Measurements from ENCODE around the gene SAMD14.
"Not testable (repeated sequence)": the region's sequence is repeated elsewhere in the genome, so short reads cannot be mapped to it uniquely, and the experiment has no call there.

Gene SAMD14

DNA sequence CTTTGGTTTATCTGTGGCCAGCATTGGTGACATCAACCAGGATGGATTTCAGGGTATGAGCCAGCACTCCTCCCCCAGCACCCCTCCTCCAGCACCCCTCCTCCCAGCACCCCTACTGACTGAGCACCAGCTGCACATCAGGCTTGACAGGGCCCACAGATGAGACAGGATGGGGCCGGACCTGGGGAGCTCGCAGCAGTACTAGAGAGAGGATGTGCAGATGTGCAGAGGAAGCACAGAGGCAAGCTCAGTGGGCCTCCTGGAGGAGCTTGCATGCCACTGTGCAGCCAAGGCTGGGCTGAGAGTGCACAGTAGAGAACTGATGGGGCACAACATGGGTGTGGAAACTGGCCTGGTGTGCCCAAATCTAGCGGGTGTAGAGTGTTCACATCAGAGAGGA lies 57.8 kb downstream of the SAMD14 start:
- no peak for ATAC-seq (ENCODE audit: low read depth)

DNA sequence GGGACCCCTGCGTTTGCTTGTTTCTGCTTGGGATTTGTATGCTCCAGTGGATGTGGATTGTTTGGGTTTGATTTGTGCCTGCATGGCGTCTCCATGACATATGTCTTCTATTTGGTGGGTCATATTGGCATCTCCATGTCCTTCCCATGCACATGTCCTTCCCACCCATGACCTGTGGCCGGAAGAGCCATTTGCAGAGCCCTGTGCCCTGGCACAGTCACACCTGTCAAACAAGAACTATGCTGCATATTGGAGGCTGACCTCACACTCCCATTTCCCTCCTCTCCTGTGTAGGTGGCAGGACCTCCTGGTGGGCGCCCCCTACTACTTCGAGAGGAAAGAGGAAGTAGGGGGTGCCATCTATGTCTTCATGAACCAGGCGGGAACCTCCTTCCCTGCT lies 58.3 kb downstream of the SAMD14 start:
- no peaks in the 10 kb centered on the region for H3K27me3 Mint-ChIP-seq
- peaks cover 4% of the 10 kb centered on the region for H3K4me1 Mint-ChIP-seq
- DNase-seq (ENCODE audit: low spot score in 2 of 2) (no peak), ATAC-seq (ENCODE audit: low read depth) (no peak)
- no peaks in the 10 kb centered on the region for H3K9me3 Mint-ChIP-seq
- peaks cover 19% of the 10 kb centered on the region for H3K36me3 Mint-ChIP-seq
- no peak overlapping the region for H3K4me3 Mint-ChIP-seq
- no peak overlapping the region for H3K27ac Mint-ChIP-seq

More for the DNA sequence above, 57.8 kb downstream of the SAMD14 start:
- no peaks in the 10 kb centered on the region for H3K27me3 Mint-ChIP-seq
- H3K27ac Mint-ChIP-seq, result no peak overlapping the region
- H3K4me1 Mint-ChIP-seq, result peaks cover 4% of the 10 kb centered on the region
- no peaks in the 10 kb centered on the region for H3K9me3 Mint-ChIP-seq
- no peak for DNase-seq (ENCODE audit: low spot score in 2 of 2)
- H3K4me3 Mint-ChIP-seq, result no peak overlapping the region
- H3K36me3 Mint-ChIP-seq, result peaks cover 19% of the 10 kb centered on the region

DNA sequence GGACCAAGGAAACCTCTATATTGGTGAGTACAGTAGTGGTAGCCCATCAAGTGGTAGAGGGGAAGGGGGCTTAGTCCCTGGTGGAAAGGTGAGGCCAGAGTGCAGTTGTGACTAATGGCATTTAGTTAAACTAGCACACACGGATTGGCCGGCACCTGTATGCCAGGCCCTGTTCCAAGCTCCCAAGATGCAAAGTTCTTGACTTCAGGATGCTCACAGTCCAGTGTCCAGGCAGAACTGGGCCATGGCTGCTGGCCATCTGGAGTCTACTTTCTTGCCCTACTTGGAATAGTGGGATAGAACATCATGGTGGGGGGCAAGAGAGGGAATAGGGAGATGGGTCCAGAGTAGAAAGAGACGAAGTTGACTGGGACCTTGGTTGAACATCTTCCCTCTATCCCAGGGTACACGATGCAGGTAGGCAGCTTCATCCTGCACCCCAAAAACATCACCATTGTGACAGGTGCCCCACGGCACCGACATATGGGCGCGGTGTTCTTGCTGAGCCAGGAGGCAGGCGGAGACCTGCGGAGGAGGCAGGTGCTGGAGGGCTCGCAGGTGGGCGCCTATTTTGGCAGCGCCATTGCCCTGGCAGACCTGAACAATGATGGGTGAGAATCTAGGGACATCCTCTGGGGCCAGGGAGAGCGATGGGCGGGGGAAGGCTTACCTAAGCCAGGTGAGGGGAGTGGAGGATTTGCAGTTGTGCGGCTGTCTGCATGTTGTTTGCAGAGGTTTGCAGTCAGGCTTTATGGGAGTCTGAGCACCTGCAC lies 58.9 kb downstream of the SAMD14 start:
- no peak overlapping the region for H3K27ac Mint-ChIP-seq
- ATAC-seq (ENCODE audit: low read depth) (no peak), DNase-seq (ENCODE audit: low spot score in 2 of 2) (no peak)
- no peak overlapping the region for H3K4me3 Mint-ChIP-seq
- no peaks in the 10 kb centered on the region for H3K9me3 Mint-ChIP-seq
- H3K4me1 Mint-ChIP-seq, result peaks cover 4% of the 10 kb centered on the region
- no peaks in the 10 kb centered on the region for H3K27me3 Mint-ChIP-seq
- peaks cover 19% of the 10 kb centered on the region for H3K36me3 Mint-ChIP-seq

- DNase-seq (ENCODE audit: low spot score in 2 of 2) (no peak), ATAC-seq (ENCODE audit: low read depth) (no peak)
- peaks cover 4% of the 10 kb centered on the region for H3K4me1 Mint-ChIP-seq
- peaks cover 21% of the 10 kb centered on the region for H3K36me3 Mint-ChIP-seq
- no peak overlapping the region for H3K4me3 Mint-ChIP-seq
- no peaks in the 10 kb centered on the region for H3K9me3 Mint-ChIP-seq
- no peak overlapping the region for H3K27ac Mint-ChIP-seq
- H3K27me3 Mint-ChIP-seq, result no peaks in the 10 kb centered on the region
Observed at GRCh38 chr17:50067996-50068395, 62.0 kb downstream of the SAMD14 start.

DNA sequence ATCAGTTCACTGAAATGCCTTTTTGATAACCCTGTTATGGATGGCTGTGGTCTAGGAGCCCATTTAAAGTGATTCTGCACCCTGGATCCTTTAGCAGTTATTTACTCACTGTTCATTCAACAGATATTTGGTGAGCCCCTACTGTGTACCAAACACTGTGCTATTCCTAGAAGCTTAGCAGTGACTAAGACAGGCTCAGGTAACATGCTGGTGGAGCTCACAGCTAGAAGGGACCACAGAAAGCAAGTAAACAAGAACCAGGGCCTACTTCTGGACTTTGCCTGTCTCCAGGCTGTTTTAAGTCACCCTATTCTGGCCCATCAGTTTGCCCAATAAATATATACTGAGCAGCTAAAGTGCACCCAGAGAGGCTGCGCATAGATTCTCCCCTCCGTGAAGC lies 63.0 kb downstream of the SAMD14 start:
- Mint-ChIP-seq H3K27me3 (no peaks in the 10 kb centered on the region), H3K4me1 (peaks cover 1% of the 10 kb centered on the region), H3K4me3 (no peak overlapping the region), H3K9me3 (no peaks in the 10 kb centered on the region), H3K36me3 (peaks cover 19% of the 10 kb centered on the region), H3K27ac (no peak overlapping the region)
- DNase-seq (ENCODE audit: low spot score in 2 of 2), result no peak
- ATAC-seq (ENCODE audit: low read depth), result no peak

DNA sequence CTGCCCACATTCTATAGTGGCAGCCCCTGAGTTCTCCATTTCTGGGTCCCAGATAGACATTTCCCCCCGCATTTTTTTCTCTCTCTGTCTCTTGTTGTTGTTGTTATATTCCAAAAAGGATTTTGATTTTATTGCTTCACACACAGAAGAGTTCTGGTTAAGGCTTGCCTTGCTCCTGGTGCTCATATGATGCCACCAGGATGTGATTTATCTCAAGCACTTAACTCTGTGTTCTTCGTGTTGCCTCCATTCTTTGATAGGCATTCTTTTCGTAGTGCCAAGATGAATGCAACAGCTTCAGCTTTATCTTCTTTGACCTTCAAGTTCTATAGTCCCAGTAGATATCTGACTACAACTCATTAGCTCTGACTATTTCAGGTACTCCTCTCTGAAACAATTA lies 64.9 kb downstream of the SAMD14 start:
- Mint-ChIP-seq H3K9me3 (no peaks in the 10 kb centered on the region), H3K27me3 (no peaks in the 10 kb centered on the region), H3K36me3 (peaks cover 8% of the 10 kb centered on the region), H3K4me1 (no peaks in the 10 kb centered on the region), H3K27ac (no peak overlapping the region), H3K4me3 (no peak overlapping the region)
- no peak for DNase-seq (ENCODE audit: low spot score in 2 of 2)
- no peak for ATAC-seq (ENCODE audit: low read depth)

DNA sequence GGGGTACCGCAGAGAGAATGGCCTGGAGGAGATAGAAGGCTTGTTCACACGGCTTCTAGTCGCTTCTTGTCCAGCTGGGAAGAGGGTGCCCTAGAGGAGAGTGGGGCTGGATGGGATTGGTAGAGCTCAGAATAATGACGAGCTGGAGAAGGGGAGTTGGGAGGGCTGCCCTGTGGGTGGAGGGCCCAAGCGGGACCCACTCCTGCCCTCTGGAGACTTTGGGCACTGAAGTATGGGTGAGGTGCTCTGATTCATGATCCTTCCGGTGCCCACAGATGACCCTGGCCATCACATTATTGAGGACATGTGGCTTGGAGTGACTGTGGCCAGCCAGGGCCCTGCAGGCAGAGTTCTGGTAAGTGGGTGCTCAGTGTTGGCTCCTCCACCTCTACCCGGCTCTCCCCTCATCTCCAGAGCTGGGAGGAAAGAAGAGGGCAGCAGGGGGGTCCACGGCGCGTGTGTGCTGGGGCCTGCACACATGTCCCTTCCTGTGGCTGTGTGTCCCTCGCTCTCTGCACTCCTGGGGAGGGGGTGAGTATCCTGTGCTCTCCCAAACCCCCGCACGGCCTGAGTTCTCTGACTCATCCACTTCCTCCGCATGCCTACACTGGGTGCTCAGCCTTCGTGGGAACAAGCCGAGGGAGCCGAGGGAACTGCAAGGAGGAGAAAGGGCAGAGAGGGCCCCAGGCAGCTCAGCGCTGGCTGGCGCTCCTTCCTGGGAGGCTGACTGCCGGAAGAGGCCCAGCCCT lies 65.5 kb downstream of the SAMD14 start:
- H3K4me3 Mint-ChIP-seq, result no peak overlapping the region
- no peaks in the 10 kb centered on the region for H3K9me3 Mint-ChIP-seq
- peaks cover 2% of the 10 kb centered on the region for H3K27me3 Mint-ChIP-seq
- H3K4me1 Mint-ChIP-seq, result peaks cover 4% of the 10 kb centered on the region
- H3K27ac Mint-ChIP-seq, result no peak overlapping the region
- ATAC-seq (ENCODE audit: low read depth) (no peak), DNase-seq (ENCODE audit: low spot score in 2 of 2) (no peak)
- H3K36me3 Mint-ChIP-seq, result peaks cover 4% of the 10 kb centered on the region

DNA sequence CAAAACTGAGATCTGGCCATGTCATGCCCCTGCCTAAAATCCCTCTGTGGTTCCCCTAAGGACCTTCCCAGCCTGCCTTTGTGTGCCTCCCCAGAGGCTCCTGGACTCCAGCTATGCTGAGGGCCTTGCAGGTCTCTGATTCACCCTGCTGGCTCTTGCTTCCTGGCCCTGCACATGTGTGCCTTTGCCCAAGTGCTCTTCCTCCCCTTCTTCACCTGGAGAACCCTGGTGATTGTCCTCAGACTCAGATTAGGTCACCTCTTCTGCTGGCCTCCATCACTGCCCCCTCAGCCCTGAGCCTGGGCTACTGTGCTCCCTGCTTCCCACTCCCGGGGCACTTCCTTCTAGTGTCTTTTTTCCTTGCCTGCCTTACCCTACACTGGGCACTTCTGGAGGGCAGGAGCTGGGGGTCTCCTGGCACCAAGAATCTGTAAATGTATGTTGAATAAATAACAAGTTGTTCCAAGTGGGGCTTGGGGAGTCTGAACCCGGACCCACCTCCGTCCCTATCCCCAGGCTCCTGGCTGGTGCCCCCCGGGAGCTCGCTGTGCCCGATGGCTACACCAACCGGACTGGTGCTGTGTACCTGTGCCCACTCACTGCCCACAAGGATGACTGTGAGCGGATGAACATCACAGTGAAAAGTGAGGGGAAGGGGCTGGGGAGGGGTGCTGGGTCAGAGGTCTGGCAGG lies 66.3 kb downstream of the SAMD14 start:
- ATAC-seq (ENCODE audit: low read depth) (no peak), DNase-seq (ENCODE audit: low spot score in 2 of 2) (no peak)
- no peak overlapping the region for H3K27ac Mint-ChIP-seq
- H3K4me3 Mint-ChIP-seq, result no peak overlapping the region
- H3K27me3 Mint-ChIP-seq, result peaks cover 2% of the 10 kb centered on the region
- H3K36me3 Mint-ChIP-seq, result peaks cover 4% of the 10 kb centered on the region
- no peaks in the 10 kb centered on the region for H3K9me3 Mint-ChIP-seq
- peaks cover 6% of the 10 kb centered on the region for H3K4me1 Mint-ChIP-seq

DNA sequence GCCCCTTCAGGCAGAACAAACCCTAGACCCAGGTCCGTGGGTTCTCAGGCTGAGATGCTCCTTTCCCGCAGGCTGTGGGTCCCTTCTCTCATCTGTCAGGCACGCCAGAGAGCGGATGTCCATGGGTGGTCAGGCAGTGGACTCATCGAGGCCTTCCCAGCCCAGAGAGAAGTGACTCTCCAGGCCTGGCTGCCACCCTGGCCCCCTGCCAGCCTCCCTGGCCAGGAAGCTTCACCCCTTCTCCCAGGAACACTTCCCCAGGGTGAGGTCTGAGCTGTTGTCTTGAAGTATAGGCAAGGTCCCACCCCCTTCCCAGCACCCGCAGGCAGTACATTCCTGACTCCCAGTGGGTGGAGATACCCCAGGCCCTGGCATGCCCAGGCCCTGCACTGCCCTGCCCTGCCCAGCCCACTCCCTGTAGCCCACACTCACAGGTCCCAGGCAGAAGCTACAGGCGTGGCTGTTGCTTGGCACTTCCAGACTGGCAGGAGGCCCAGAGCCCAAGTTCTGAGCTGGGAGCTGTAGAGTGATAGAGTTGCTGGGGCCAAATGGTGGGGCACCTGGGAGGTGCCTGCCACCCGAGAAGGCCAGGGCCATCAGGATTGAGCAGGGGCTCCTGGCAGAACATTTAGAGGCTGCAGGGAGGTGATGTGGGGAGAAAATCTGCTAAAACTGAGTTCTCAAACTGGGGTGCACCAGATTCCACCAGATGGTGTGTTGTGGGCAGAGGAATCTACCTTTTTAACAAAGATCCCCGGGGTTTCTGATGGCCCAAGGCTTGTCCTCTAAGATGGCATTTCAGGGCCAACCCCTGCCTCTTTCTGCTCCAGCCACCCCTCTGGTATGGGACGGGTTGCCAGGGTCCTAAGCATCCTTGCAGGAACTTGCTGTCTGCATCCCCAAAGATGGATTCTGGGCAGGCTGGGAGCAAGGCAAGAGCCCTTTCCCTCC lies 67.4 kb downstream of the SAMD14 start:
- Mint-ChIP-seq H3K4me1 (peaks cover 10% of the 10 kb centered on the region), H3K9me3 (no peaks in the 10 kb centered on the region), H3K27me3 (peaks cover 2% of the 10 kb centered on the region), H3K27ac (no peak overlapping the region), H3K36me3 (peaks cover 4% of the 10 kb centered on the region), H3K4me3 (no peak overlapping the region)
- DNase-seq (ENCODE audit: low spot score in 2 of 2), result no peak
- no peak for ATAC-seq (ENCODE audit: low read depth)

DNA sequence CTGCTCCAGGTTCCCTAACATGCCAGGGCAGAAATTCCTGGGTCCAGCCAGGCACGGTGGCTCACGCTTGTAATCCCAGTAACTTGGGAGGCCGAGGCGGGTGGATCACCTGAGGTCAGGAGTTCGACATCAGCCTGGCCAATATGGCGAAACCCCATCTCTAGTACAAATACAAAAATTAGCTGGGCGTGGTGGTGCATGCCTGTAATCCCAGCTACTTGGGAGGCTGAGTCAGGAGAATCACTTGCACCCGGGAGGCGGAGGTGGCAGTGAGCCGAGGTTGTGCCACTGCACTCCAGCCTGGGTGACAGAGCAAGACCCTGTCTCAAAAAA lies 68.3 kb downstream of the SAMD14 start:
- not testable (repeated sequence) for DNase-seq (ENCODE audit: low spot score in 2 of 2); H3K9me3 Mint-ChIP-seq; ATAC-seq (ENCODE audit: low read depth); H3K27me3 Mint-ChIP-seq; H3K36me3 Mint-ChIP-seq; H3K27ac Mint-ChIP-seq; H3K4me3 Mint-ChIP-seq
- H3K4me1 Mint-ChIP-seq, result peaks cover 14% of the 10 kb centered on the region

DNA sequence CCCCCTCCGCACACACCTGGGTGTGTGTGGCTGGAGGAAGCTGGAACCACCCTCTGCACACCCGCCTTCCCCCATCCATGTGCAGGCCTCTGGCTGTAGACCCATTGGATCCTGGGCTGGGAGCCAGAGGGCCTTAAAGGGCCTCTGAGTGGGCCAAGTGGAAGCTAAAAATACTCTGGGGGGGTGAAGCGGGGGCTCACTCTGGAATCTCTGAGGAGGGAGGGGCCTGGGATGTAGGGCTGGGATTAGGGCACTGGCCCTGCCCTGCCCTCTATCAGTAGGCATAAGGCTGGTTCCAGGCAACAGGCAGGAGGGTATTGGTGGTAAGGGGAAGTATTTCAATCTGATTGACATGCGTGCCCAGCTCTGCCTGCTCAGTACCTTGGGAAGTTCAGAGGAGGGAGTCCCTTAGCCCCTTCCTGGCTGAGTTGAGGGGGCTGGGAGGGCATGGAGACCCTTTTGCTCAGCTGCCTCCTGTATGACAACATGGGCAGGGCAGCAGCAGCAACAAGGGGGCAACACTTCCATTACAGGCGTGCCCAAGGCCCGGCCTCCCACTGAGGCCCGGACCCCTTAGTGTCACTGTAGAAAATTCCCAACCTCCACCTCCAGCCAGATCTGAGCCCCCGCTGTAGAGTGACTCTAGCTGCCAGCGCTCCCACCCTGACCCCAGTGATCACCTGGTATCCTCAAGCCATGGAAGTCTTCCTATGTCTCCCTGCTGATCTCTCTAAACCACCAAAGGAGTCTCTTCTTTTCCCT lies 68.8 kb downstream of the SAMD14 start:
- Mint-ChIP-seq H3K36me3 (peaks cover 4% of the 10 kb centered on the region), H3K4me1 (peaks cover 16% of the 10 kb centered on the region), H3K27ac (no peak overlapping the region), H3K4me3 (no peak overlapping the region), H3K9me3 (no peaks in the 10 kb centered on the region), H3K27me3 (peaks cover 2% of the 10 kb centered on the region)
- no peak for DNase-seq (ENCODE audit: low spot score in 2 of 2)
- no peak for ATAC-seq (ENCODE audit: low read depth)

Data from memory B cell (primary cell).